Common myeloid progenitor, CD34-positive (primary cell): ENCODE results near the gene KCTD18.

Source experiments
- CTCF ChIA-PET: fragments of 350-600 bp; sonication (Branson Sonifier 250); formaldehyde crosslinking; loops from one replicate; lab custom pipeline; 2021; ENCODE audit warnings: antibody characterized with exemption; lab: Charles Lee
- POLR2A ChIA-PET: fragments of 350-600 bp; sonication (Branson Sonifier 250); formaldehyde crosslinking; loops from one replicate; lab custom pipeline; 2021; ENCODE audit warnings: antibody characterized with exemption; lab: Charles Lee
- DNase-seq, 3 donors: peaks; one replicate each; pipeline versions ENCODE4 v3.0.0 to v3.0.0-alpha.2; 2013
- H3K27ac ChIP-seq, 2 experiments: 1 replicate in 1 of 2; 2 replicates in 1 of 2; pipeline ENCODE4 v1.7.0; 2013; ENCODE audit warnings: inconsistent platforms in 2 of 2, low read length in 2 of 2, mild to moderate bottlenecking in 2 of 2, low read depth in 1 of 2, moderate library complexity in 1 of 2; ENCODE audit not compliant: severe bottlenecking in 2 of 2, insufficient read depth in 1 of 2, poor library complexity in 1 of 2
- H3K27me3 ChIP-seq, 5 experiments: replicated peaks in 2 of 5; 1 replicate in 3 of 5; 2 replicates in 2 of 5; pipeline versions ENCODE4 v1.6.1 to v1.7.0; 2013; ENCODE audit warnings: low read length in 4 of 5, mild to moderate bottlenecking in 2 of 5, moderate library complexity in 2 of 5, inconsistent platforms in 1 of 5; ENCODE audit not compliant: insufficient read depth in 5 of 5, control insufficient read depth in 4 of 5
- H3K36me3 ChIP-seq, 4 experiments: 1 replicate in 2 of 4; 2 replicates in 2 of 4; pipeline versions ENCODE4 v1.6.1 to v1.7.0; 2013; ENCODE audit warnings: low read length in 3 of 4, control low read depth in 1 of 4, mild to moderate bottlenecking in 1 of 4; ENCODE audit not compliant: control insufficient read depth in 4 of 4, insufficient read depth in 4 of 4
- H3K4me1 ChIP-seq, 4 experiments: 1 replicate in 3 of 4; 2 replicates in 1 of 4; pipeline versions ENCODE4 v1.6.1 to v1.7.1; 2013; ENCODE audit warnings: low read length in 3 of 4, mild to moderate bottlenecking in 3 of 4, control low read depth in 1 of 4, inconsistent platforms in 1 of 4, moderate library complexity in 1 of 4; ENCODE audit not compliant: control insufficient read depth in 4 of 4, insufficient read depth in 4 of 4; ENCODE audit errors: control extremely low read depth in 1 of 4
- H3K4me3 ChIP-seq, 7 experiments: 1 replicate in 4 of 7; 2 replicates in 3 of 7; pipeline versions ENCODE4 v1.5.1 to v1.7.0; 2013; ENCODE audit warnings: mild to moderate bottlenecking in 7 of 7, low read length in 6 of 7, moderate library complexity in 6 of 7, inconsistent platforms in 2 of 7, low read depth in 2 of 7, control low read depth in 1 of 7; ENCODE audit not compliant: insufficient read depth in 4 of 7, control insufficient read depth in 1 of 7; ENCODE audit errors: extremely low read depth in 1 of 7
- H3K9me3 ChIP-seq, 5 experiments: 1 replicate in 4 of 5; 2 replicates in 1 of 5; pipeline versions ENCODE4 v1.6.1 to v1.7.1; 2013; ENCODE audit warnings: low read length in 4 of 5, mild to moderate bottlenecking in 2 of 5, inconsistent platforms in 1 of 5, low read depth in 1 of 5, moderate library complexity in 1 of 5; ENCODE audit not compliant: control insufficient read depth in 4 of 5, insufficient read depth in 2 of 5; ENCODE audit errors: control extremely low read depth in 1 of 5
- WGBS: methylation state at CpG from one replicate; pipeline ENCODE4 v1.1.5; 2013; ENCODE audit not compliant: insufficient coverage; 5-methylcytosine and 5-hydroxymethylcytosine counted together

The KCTD18 gene

DNA sequence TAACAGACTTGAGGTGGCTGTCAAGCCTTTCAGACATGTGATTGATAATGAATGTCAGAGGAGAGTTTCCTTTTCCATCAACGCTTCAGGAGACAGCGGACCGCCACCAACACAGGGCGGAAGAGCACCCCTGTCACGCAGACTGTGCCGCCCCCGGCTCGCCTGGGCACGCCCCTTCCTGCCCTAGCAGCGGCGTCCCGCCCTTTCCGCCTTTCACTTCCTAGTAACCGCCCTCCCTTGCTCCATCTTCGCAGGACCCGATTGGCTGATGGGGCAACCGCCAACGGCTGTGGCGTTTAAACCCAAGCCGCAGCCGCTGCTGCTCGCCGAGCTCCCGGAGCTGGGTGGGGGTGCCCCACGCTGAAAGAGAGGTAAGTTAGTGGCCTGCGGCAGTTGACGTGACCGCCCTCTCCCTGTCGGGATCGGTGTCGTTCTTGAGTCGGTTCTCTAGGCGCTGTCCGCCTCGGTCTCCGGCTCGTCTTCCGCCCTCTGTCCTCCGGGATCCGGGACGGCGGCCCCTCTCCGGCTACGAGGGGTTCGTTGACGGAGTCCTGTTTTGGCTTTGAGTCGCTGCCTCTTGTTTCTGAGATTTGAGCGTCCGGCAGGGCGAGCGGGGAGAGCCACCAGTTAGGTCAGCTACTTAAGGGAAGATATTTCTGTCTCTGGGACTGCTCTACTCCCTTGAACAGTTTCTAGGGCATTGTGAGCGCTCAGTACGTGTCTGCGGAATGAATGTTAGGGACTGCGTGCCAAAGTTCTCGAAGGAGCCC, 16.2 kb upstream of the KCTD18 start, which contains the start of gene SGO2:
SGO2 (plus strand) TSS at position 326 of the 770 bp plus-strand sequence. CDS start 6,769 bp downstream, outside the sequence.
- Histone ChIP-seq H3K4me3 (peak within 1 kb of the TSS; percentile 88 to 99 (median 95)), H3K27ac (peak within 1 kb of the TSS; percentile 13 to 76), H3K36me3 (no peaks in the 10 kb centered on the region), H3K4me1 (peaks cover 8 to 21% (median 14%) of the 10 kb centered on the region in 4 experiments), H3K27me3 (no peaks in the 10 kb centered on the region), H3K9me3 (no peaks in the 10 kb centered on the region)
- ChIA-PET CTCF (interaction anchor here (1.0 to 1.8 kb wide), 5 partner anchors 9 to 55 kb away, joined by 3 to 5 read pairs (median 4); partner anchors contain the start of gene KCTD18), POLR2A (interaction anchor here (0.7 kb wide), 1 partner anchor 9 kb away, joined by 3 read pairs; no protein-coding TSS in a partner anchor)
- WGBS = 0% methylated on average over 51 of the region's 56 CpGs
- DNase-seq = peak; percentile 94 to 98 (median 98)

GRCh38 chr2:200525551-200525881, 15.6 kb upstream of the KCTD18 start:
- H3K4me1 ChIP-seq = peaks cover 8 to 21% (median 14%) of the 10 kb centered on the region in 4 experiments
- POLR2A ChIA-PET = no interaction called here
- H3K36me3 ChIP-seq = no peaks in the 10 kb centered on the region
- H3K27ac ChIP-seq = peak overlapping the region in 1 of 2 experiments; percentile 23
- peak overlapping the region in 6 of 7 experiments; percentile 88 to 97 (median 94) for H3K4me3 ChIP-seq
- H3K9me3 ChIP-seq = no peaks in the 10 kb centered on the region
- CTCF ChIA-PET = interaction anchor here (0.6 to 1.8 kb wide), 6 partner anchors 9 to 55 kb away, joined by 3 to 5 read pairs (median 4); partner anchors contain the start of gene KCTD18
- DNase-seq = no peak
- WGBS = 47% methylated on average over 3 of the region's 7 CpGs
- peaks cover 0 to 2% (median 0%) of the 10 kb centered on the region in 5 experiments for H3K27me3 ChIP-seq

GRCh38 chr2:200525066-200525465, 15.2 kb upstream of the KCTD18 start:
- Histone ChIP-seq H3K9me3 (no peaks in the 10 kb centered on the region), H3K27me3 (peaks cover 0 to 2% (median 0%) of the 10 kb centered on the region in 5 experiments), H3K4me1 (peaks cover 8 to 21% (median 14%) of the 10 kb centered on the region in 4 experiments), H3K27ac (no peak overlapping the region), H3K4me3 (peak overlapping the region in 3 of 7 experiments; percentile 95 to 97 (median 96)), H3K36me3 (no peaks in the 10 kb centered on the region)
- CTCF ChIA-PET = interaction anchor here (0.6 to 1.8 kb wide), 5 partner anchors 11 to 54 kb away, joined by 3 to 5 read pairs (median 4); partner anchors contain the start of gene KCTD18
- POLR2A ChIA-PET = no interaction called here
- DNase-seq = no peak
- no CpG with 5 or more reads among the region's 2 CpGs for WGBS

DNA sequence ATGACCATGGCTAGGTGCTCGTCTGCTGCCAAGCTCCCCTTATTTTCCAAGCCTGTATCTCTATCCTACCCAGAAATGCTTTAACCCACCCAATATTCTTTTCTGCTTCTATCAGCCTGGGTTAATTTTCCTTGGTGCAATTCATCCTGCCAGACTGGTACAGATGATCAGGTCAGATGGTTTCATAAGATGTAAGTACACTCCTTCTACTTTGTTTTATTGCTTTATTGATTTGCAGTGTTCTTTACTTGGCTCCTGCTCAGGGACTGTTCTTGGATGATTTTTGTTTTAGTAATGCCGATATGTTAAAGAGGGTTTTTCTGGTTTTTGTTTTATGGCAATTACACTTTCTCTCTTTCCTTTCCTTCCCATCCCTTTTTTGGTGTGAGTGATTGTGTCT, 13.7 kb upstream of the KCTD18 start:
- ChIA-PET POLR2A (no interaction called here), CTCF (interaction anchor here (0.7 to 1.1 kb wide), 2 partner anchors 14 to 212 kb away, joined by 3 read pairs; partner anchors contain the start of gene KCTD18)
- Histone ChIP-seq H3K9me3 (no peaks in the 10 kb centered on the region), H3K4me3 (no peak overlapping the region), H3K36me3 (no peaks in the 10 kb centered on the region), H3K27ac (no peak overlapping the region), H3K27me3 (peaks cover 0 to 2% (median 0%) of the 10 kb centered on the region in 5 experiments), H3K4me1 (peaks cover 8 to 21% (median 13%) of the 10 kb centered on the region in 4 experiments)
- DNase-seq = no peak
- WGBS = 80% methylated on average over 1 of the region's 2 CpGs

DNA sequence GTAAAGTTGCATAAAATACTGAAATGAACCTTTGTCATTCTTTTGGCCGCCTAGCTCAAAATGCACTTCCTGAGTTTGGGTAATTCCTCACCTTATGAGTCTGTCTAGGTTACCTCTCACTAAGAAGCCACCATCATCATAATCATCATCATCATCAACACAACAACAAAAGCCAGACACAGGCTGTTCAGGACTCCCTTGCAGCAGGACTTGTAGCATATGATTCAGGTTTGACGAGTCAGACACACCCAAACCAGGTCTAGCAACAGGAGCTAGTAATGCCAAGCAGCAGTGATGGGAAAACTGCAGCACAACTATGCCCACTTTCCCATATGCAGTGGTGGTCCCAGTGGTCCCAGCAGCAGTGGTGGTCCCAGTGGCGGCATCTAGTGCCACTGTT, 13.3 kb upstream of the KCTD18 start:
- peaks cover 0 to 2% (median 0%) of the 10 kb centered on the region in 5 experiments for H3K27me3 ChIP-seq
- peaks cover 8 to 21% (median 13%) of the 10 kb centered on the region in 4 experiments for H3K4me1 ChIP-seq
- H3K36me3 ChIP-seq = no peaks in the 10 kb centered on the region
- H3K9me3 ChIP-seq = no peaks in the 10 kb centered on the region
- 80% methylated on average over 2 of the region's 3 CpGs for WGBS
- CTCF ChIA-PET = interaction anchor here (0.7 to 1.1 kb wide), 2 partner anchors 14 to 213 kb away, joined by 3 read pairs; partner anchors contain the start of gene KCTD18
- POLR2A ChIA-PET = no interaction called here
- DNase-seq = no peak
- no peak overlapping the region for H3K4me3 ChIP-seq
- no peak overlapping the region for H3K27ac ChIP-seq

GRCh38 chr2:200515155-200515554, 5.3 kb upstream of the KCTD18 start:
- Histone ChIP-seq H3K36me3 (no peaks in the 10 kb centered on the region), H3K27ac (no peak overlapping the region), H3K9me3 (peaks cover 0 to 3% (median 0%) of the 10 kb centered on the region in 5 experiments), H3K4me3 (no peak overlapping the region), H3K27me3 (no peaks in the 10 kb centered on the region), H3K4me1 (peaks cover 3 to 8% (median 5%) of the 10 kb centered on the region in 4 experiments)
- ChIA-PET POLR2A (no interaction called here), CTCF (no interaction called here)
- no peak for DNase-seq
- WGBS = 38% methylated on average over 1 of the region's 1 CpG
